ELR (cell line): ENCODE results near the gene ATP10D.
"Not testable (repeated sequence)": the region's sequence is repeated elsewhere in the genome, so short reads cannot be mapped to it uniquely, and the experiment has no call there.

ENCODE experiments used
- DNase-seq: peaks from one replicate; pipeline ENCODE4 v3.0.0-alpha.2; 2015; ENCODE audit warnings: low read depth

The ATP10D gene

GRCh38 chr4:47535567-47536147 lies 50.6 kb downstream of the ATP10D start:
- DNase-seq = no peak

GRCh38 chr4:47536966-47537365 lies 51.9 kb downstream of the ATP10D start:
- no peak for DNase-seq

DNA sequence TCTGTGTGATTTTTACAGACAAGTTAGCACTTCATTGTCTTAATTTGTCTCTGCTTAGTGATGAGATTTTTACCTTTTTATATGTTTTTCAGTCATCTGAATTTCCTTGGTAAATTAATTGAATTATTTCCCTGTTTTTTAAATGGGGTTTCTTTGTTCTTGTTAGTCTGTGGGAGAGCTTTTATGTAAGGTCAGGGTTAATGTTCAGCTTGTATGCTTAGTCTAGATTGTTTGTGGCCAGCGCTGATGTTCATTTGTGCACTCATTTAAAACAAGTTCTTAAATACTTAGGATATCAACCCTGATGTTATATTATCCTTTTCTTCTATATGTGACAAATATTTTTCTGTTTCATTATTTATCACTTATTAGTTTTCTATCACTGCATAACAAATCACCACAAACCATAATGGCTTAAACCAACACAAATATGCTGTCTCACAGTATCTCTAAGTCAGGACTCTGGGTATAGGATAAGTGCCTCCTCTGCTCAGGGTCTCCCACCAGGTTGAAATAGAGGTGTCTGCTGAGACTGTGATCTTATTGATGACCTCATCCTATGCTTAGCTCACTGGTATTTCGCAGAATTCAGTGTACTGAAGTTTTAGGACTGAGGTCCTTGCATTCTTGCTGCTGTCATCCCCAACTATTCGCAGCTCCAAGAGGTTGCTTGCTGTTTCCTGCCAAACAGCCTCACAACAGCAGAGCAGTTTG lies 53.2 kb downstream of the ATP10D start:
- peak; percentile 15 for DNase-seq

GRCh38 chr4:47538825-47539154 lies 53.7 kb downstream of the ATP10D start:
- no peak for DNase-seq

DNA sequence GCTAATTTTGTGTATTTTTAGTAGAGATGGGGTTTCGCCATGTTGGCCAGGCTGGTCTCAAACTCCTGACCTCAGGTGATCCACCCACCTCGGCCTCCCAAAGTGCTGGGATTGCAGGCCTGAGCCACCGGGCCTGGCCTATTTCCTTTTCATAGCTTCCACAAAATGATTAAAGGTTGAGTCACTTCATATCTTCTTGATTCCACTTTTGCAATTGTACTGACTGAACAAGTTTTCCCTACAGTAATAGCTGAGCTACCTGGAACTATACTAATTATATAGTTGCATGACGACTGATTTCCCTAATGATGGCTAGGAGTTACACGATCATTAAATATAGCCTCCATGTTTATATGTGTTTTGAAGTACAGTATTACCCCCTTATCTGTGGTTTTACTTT lies 57.6 kb downstream of the ATP10D start:
- peak; percentile 63 for DNase-seq

DNA sequence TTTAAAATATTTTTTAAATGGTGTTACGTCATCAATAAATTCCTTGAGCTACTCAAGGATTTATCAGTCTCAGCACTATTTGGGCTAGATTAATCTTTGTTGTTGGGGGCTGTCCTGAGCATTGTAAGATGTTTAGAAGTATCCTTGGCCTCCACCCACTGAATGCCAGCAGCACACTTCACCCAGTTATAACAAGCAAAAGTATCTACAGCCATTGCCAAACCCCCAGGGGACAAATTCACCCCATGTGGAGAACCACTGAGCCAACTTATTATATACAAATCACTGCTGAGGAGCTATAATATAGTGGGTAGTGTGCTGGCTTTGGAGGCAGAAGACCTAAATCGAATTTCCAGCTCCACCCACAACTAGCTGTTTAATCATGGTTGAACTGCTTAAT lies 58.3 kb downstream of the ATP10D start:
- DNase-seq = no peak

DNA sequence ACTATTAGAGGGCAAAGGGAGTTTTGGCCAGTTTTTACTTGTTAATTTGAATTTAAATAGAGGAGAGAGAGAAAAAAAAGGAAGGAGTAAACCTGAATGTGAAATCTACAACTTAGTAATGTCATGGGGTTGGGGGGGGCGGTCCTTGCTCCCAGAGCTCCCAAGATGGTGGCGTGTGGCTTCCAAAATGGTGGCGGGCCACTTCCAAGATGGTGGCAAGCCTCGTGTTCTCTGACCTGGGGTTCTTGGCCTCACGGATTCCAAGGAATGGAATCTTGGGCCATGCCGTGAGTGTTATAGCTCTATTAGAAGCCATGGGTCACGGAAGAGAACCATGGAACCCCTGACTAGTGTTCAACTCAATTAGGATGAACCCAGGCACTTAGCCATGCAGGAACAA lies 65.3 kb downstream of the ATP10D start:
- DNase-seq = not testable (repeated sequence)

DNA sequence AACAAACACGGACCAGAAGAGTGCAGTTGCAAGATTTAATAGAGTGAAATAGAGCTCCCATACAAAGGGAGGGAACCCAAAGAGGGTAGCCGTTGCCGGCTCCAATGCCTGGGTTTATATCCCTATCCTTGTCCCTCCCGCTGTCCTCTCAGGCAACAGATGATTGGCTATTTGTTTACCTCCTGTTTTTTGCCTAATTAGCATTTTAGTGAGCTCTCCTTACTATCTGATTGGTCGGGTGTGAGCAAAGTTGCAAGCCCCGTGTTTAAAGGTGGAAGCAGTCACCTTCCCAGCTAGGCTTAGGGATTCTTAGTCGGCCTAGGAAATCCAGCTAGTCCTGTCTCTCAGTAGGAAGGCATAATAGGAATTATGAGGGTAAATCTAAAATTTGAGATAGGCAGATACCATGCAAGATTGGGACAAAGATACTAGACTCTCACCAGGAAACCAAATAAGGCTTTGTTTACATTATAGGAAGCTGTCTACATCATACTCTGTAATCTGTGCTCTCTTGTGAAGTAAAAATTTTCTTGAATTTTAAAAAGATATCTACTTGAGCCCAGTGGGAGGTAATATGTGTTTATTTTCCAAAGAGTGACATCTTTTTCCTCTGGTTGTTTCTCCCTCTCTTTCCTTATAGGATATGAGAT lies 65.9 kb downstream of the ATP10D start:
- no peak for DNase-seq

- peak; percentile 75 for DNase-seq
Observed at GRCh38 chr4:47551682-47552081, 66.6 kb downstream of the ATP10D start.

GRCh38 chr4:47553329-47554125 lies 68.5 kb downstream of the ATP10D start:
- DNase-seq = peak; percentile 6

- not testable (repeated sequence) for DNase-seq
Observed at GRCh38 chr4:47555920-47556319, 70.8 kb downstream of the ATP10D start.

DNA sequence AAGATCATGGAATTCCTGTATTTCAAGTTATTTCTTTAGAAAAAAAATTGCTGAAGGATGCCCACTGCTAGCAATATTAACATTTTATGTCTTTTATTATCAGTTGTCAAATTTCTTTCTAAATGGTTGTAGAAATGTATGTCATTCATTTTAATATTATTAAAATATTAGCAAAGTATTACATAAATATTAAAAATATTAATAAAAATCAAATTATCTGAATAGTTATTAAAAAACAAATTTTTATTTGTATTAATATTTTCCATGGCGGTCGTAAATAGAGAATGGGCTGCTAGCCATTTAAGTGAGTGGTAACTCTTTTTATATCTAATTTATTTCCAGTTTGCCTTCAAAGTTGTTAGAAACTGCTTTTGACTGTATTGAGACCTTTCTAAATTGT lies 72.2 kb downstream of the ATP10D start:
- no peak for DNase-seq

GRCh38 chr4:47560682-47561081 lies 75.6 kb downstream of the ATP10D start:
- no peak for DNase-seq

DNA sequence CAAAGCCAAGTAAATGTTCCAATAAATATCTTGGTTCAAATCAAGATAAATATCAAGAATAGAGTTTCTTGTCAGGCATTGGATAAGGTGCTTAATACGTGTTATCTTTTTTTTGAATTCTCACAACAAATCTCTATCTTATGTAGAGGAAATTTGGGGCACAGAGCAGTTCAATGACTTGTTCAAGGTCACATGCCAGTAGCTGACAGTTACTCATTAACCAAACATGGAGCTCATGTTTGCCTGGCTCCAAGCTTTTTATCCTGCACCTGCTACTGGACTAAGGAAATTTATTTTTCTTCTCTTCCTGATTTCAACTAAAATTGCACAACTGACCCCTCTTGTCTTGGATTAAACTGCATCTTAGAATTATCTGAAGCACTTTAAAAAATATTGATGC lies 76.3 kb downstream of the ATP10D start:
- DNase-seq = no peak

- DNase-seq = peak; percentile 28
Observed at GRCh38 chr4:47562297-47562696, 77.2 kb downstream of the ATP10D start.

DNA sequence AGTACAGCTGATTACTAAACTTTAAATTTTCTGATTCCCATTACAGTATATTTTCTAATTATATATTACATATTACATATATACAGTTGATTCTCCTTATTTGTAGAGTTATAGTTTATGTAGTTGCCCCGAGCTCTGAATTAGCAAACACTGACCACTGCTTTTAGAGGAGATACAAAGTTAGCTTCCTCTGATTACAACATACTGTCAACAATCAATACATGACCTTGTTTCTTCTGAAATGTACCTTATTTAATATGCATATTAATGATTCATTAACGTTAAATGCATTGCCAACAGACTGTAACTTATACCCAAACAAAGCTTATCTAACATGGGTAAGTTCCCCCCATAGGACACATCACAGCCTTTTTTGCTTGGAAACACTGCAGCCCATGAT lies 81.5 kb downstream of the ATP10D start:
- DNase-seq = no peak

DNA sequence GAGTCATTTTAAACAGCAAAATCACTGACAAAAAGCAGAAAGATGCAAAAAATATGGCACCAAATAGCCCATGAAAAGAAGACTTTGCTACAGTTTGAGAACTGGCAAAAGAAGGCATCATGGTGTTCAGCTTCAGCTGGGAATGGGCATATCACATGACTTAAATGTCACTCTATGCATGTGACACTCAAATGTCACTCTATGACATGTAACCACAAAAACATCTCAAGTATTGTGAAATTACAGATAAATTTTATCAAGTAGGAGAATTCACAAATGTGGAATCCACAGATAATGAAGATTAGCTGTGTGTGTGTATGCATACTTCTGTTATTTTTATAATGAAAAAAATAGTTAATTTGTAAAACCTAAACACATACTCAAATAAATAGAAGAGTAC lies 81.9 kb downstream of the ATP10D start:
- DNase-seq = no peak

DNA sequence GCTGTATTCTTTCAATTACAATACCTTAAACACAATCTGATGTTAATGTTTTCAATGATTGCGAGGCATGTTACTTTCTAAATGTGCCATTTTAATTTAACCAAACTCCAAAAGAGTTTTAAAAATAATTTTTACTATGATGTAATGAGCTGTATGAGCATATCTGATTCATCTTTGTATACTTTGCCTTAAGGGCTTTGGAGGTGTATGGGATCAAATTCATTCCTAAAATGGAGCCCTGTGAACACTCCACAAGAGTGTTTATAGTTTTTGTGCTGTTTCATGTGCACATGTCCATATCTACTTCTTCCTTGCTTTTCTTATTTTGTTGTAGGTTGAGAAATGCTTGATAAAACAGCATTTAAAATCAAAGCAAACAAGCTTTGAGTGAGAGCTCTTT lies 82.4 kb downstream of the ATP10D start:
- peak; percentile 8 for DNase-seq

- DNase-seq = no peak
Observed at GRCh38 chr4:47570816-47571215, 85.7 kb downstream of the ATP10D start.

GRCh38 chr4:47572981-47573380 lies 87.9 kb downstream of the ATP10D start:
- no peak for DNase-seq

DNA sequence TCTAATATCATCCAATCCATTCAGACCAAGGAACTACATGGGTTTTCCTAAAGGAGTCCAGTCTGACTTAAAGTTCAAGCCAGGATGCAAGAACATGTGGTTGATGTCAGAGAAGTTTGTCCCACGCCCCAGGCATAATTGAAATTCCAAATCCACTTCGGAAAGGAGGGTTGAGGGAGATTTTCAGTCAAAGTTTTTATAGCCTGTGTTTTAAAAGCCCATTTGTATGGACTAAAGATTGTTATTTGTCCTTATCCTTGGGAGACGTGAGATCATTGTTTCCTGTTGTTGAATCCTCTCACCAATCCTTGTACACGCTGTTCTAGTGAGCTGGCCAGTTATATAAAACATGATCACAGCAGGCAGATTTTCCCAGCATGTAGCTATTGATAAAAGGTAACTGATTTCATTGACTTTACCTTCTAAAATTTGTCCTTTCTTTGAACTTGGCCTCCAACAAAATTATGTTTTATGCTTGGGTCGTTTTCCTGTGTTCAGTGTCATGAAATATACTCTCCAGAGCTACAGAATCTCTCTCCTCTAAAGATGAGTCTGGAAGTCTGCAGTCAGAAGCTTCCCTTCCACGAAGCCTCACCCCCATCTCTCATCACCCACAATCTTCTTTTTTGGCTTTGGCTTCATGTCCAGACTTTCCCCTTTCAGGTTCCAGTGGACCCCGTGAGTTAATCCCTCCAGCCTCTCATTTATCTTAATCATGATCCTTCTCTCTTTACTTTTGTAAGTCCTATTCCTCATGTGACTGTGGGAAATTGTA lies 92.9 kb downstream of the ATP10D start:
- no peak for DNase-seq

- no peak for DNase-seq
Observed at GRCh38 chr4:47579235-47579634, 94.2 kb downstream of the ATP10D start.
